Activated T-cell treated with anti-CD3 and anti-CD28 coated beads for 24 hours (primary cell): ENCODE data around the gene MTCH2.
"Not testable (repeated sequence)": the region's sequence is repeated elsewhere in the genome, so short reads cannot be mapped to it uniquely, and the experiment has no call there.

Source experiments
- DNase-seq: peaks from one replicate; pipeline ENCODE4 v3.0.0-alpha.2; 2020; ENCODE audit warnings: low read depth

MTCH2 gene

GRCh38 chr11:47642099-47642855, at the start of gene MTCH2:
Gene MTCH2, minus strand, starts transcription at chr11:47642559. Its CDS starts 94 bp downstream, at chr11:47642465.
- DNase-seq = peak; percentile 96

DNA sequence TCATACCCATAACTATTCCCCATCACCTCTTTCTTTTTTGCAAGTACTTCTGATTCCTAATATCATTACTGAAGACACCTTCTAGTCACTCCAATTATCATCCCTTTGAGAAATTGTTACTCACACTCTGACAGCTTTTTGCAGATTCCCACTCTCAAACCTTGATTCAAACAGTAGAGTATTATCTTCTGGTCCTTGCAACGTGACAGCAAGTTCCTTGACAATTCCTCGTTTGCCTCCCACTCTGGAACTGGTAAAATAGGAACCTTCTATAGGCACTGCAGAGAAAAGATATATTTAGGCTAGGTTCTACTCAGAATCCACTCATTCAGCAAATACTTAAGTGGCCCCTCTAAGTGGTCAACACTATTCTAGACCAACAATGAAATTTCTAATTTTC, 49.6 kb upstream of the MTCH2 start:
- no peak for DNase-seq

DNA sequence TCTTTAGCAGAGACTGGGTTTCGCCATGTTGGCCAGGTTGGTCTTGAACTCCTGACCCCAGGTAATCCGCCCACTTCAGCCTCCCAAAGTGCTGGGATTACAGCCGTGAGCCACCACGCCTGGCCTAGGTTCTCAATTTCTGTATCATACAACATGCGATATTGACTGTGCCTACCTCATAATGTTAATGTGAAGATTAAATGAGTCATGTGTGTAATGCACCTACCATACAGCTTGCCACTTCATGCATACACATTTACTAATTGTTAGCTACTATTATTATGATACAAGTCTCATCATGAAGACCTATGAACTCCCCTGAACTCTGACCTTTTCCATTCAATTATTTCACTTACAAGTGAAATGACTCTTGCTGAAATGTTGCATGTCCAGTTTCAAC, 47.1 kb upstream of the MTCH2 start:
- DNase-seq = no peak

DNA sequence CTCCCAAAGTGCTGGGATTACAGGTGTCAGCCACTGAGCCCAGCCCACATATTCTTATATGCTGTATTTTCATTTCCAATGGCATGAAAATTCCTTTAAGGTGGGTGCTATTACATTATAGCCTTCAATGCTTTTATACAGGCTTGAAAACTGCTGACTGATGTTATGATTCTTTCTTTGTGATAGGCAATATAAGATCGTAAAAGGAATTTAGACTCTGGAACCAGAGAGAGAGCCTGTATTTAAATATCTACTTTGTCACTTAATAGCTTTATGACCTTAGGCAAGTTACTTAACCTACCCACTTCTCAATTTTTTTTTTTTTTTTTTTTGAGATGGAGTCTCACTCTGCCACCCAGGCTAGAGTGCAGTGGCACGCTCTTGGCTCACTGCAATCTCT, 46.6 kb upstream of the MTCH2 start:
- DNase-seq = no peak

- DNase-seq = no peak
Measured at GRCh38 chr11:47688111-47688510, 45.8 kb upstream of the MTCH2 start.

DNA sequence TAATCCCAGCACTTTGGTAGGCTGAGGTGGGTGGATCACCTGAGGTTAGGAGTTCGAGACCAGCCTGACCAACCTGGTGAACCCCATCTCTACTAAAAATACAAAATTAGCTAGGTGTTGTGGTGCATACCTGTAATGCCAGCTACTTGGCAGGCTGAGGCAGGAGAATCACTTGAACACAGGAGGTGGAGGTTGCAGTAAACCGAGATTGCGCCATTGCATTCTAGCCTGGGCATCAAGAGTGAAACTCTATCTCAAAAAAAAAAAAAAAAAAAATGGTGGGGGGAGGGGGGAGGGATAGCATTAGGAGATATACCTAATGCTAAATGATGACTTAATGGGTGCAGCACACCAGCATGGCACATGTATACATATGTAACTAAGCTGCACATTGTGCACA, 44.3 kb upstream of the MTCH2 start:
- DNase-seq = not testable (repeated sequence)

- DNase-seq = no peak
Measured at GRCh38 chr11:47686151-47686550, 43.8 kb upstream of the MTCH2 start.

DNA sequence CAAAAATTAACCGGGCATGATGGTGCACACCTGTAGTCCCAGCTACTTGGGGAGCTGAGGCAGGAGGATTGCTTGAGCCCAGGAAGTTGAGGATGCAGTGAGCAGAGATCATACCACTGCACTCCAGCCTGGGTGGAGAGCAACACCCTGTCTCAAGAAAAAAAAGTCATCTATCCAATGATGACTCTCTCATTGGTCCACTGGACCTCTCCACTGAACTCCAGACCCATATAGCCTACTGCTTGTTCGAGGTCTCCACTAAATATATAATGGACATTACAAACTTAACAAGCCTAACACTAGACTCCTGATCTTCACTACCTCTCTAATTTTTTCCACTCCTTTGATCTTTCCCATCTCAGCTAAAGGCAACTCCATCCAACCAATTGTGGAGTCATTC, 33.5 kb upstream of the MTCH2 start:
- DNase-seq = no peak

- no peak for DNase-seq
Measured at GRCh38 chr11:47672283-47672730, 29.9 kb upstream of the MTCH2 start.

- DNase-seq = no peak
Measured at GRCh38 chr11:47669856-47670255, 27.5 kb upstream of the MTCH2 start.

DNA sequence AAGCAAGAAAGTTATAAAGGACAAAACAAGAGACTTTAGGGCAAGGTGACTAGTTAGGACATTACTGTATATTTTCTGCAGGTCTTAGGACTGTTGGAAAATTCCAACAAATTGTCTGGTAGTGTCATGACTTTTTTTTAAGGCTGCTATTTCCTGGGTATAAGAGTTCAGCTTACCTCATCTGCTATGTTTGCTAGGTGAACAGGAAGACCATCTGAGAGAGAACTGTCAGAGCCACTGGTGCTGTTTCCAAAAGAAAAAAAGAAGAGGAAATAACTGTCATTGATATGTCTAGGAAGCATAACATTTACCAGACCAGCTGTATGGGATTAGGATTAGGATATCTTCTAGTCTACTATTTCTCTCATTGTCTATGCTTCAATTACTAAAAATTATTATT, 26.3 kb upstream of the MTCH2 start:
- DNase-seq = no peak

GRCh38 chr11:47667555-47667954, 25.2 kb upstream of the MTCH2 start:
- no peak for DNase-seq

DNA sequence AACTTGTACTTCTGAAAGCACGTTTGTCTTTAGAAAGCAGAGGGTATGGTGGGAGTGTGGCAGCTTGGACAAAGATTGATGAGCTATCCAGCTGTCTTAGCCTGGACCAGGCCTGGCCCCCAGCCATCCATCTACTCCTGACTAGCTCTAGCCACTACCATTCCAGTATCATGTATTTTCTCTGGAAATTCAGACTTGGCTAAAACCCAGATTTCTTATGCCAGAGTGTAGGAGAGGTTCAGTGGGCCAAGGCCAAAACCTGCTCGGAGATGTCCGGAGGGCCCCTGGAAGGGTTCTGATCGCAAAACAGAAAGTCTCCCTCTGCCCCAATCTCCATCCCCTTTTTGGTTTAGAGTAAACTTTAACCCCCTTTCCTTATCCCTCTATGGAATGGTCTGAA, 24.8 kb upstream of the MTCH2 start:
- no peak for DNase-seq

GRCh38 chr11:47664936-47665335, 22.6 kb upstream of the MTCH2 start:
- not testable (repeated sequence) for DNase-seq

GRCh38 chr11:47661245-47661644, 18.9 kb upstream of the MTCH2 start:
- DNase-seq = no peak

- no peak for DNase-seq
Measured at GRCh38 chr11:47659276-47659675, 16.9 kb upstream of the MTCH2 start.

DNA sequence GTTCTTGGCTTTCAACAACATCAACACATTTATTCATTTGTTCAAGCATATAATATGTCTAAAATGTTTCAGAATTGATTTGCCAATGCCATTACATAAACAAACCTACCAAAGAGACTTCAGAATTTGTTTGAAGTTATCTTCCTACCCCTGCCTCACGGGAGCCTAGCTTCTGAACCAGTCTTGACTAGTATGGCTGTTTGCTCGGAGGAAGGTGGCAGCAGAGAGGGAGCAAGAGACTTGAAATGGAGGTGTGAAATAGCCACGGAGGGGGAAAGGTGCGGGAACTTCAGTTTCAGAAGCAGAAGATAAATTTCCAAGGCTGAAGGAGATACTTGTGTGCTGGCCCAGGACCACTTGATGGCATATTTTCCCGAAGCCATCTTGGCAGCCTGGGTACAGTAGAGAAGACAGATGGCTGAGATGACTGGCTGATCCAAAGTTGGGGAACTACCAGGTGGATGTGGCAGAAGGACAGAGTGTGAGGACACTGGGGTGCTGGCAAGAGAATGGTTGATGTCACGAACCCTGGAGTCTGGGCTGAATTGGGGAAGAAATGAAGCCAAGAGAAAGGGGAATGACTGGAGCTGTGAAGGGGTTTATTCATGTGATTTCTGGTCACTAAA, 14.0 kb upstream of the MTCH2 start:
- no peak for DNase-seq

DNA sequence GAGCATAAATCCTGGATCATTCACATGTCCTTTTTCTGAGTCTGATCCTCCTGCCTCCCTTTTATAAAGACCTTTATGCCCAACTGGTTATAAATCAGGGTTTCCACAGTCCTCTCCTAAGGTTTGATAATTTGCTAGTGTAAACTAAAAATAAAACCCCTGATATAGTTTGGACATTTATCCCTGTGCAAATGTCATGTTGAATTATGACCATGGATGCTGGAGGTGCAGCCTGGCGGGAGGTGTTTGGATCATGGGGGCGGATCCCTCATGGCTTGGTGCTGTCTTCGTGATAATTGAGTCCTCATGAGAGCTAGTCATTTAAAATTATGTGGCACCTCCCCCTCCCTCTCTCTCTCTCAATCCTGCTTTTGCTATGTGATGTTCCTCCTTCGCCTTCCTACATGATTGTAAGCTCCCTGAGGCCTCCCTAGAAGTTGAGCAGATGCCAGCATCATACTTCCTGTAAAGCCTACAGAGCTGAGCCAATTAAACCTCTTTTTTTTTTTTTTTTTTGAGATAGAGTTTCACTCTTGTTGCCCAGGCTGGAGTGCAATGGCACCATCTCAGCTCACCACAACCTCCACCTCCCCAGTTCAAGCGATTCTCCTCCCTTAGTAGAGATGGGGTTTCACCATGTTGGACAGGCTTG, 9.6 kb upstream of the MTCH2 start:
- no peak for DNase-seq

GRCh38 chr11:47649276-47649675, 6.9 kb upstream of the MTCH2 start:
- DNase-seq = no peak

DNA sequence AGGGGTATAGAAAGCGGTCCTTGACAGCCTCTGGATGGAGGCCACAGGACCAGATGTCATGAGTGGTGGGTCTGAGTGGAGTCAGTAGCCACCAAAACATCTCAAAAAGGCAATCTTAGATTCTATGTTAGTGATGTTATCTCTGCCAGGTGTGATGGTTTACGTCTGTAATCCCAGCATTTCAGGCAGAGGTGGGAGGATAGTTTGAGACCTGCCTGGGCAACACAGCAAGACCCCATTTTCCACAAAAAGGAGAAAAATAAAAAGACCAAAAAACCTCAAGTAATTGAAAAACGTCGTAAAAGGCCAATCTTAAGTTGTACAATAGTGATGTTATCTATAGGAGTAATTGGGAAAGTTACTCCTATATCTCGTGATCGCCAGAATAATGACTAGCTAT, 3.7 kb upstream of the MTCH2 start:
- no peak for DNase-seq

GRCh38 chr11:47645500-47645899, 3.1 kb upstream of the MTCH2 start:
- no peak for DNase-seq

- no peak for DNase-seq
Measured at GRCh38 chr11:47641600-47642098, 710 bp downstream of the MTCH2 start.

GRCh38 chr11:47640506-47640905, 1.9 kb downstream of the MTCH2 start:
- not testable (repeated sequence) for DNase-seq
